NCI-H2029 treated with DMSO at 0.1 percent for 48 hours (cell line): ENCODE results near the gene PM20D2.

ENCODE experiments used
- DNase-seq: peaks from one replicate; lab custom pipeline; 2025; lab: John Stamatoyannopoulos, UW

Gene PM20D2

DNA sequence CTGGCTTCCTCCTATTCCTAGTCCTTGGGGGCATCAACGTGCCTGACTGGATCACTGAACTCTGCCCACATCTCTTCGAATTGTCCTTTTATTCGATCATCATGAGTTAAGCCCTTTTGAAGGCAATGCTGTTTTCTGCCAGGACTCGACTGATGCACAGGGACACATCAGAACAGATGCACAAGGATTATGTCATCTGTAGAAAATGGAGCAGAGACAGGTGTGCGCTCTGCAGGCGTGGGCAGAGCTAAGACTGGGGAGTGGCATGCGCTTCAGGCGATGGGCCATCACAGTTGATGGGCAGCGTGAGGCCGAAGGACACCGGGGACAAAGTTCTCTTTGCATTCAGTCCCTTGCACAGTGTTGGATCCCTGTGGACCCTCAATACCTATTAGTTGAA, 58.2 kb downstream of the PM20D2 start:
- no peak for DNase-seq

DNA sequence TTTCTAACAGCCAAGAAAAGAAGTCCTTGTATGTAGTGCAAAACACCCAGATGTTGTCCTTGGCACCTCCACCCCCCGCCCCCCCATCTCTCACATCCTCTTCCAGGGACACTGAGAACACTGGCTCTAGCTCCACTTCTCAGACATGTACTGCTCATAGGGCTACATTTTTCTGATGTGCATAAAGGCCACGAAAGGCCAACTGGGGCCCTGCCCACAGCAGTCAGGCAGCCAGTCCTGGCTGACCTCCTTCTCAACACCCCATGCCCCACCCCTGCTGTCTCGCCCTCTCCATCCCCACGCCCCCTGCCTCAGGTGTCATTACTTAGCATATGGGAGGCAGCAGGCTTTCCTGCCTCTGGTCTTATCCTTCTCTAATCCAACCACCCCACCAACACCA, 60.0 kb downstream of the PM20D2 start:
- no peak for DNase-seq

DNA sequence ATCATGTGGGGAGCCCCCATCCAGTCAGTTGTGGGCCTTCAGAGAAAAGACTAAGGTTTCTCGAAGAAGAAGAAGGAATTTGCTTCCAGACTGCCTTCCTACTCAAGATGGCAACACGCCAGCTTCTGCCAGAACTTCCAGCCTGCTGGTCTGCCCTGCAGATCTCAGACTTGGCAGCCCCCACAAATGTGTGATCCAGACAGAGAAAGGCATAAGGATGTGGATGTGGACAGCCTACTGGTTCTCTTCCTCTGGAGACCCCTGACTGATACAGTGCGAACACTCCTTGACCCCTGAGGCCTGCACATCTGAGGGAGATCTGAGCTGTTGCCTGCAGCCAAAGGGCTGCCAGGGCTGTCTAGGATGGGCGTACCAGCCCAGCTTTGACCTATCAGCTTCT, 62.7 kb downstream of the PM20D2 start:
- no peak for DNase-seq

DNA sequence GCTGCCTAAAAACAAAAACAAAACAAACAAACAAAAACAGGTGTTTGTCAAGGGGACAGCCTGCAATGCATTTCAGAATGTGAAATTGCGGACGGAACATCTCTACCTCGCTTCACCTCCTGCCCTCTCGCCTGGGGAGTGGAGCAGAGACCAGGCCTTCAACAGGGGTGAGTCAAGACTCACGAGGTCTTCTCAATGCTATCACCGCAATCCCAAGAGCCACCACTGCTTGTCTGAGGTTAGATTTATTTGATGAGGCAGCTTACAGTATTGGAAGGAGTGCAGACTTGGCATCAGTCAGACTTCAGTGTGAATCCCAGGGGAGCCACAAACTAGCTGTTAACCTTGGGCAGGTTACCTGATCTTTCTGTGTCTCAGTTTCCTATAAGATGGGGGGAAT, 63.6 kb downstream of the PM20D2 start:
- no peak for DNase-seq

DNA sequence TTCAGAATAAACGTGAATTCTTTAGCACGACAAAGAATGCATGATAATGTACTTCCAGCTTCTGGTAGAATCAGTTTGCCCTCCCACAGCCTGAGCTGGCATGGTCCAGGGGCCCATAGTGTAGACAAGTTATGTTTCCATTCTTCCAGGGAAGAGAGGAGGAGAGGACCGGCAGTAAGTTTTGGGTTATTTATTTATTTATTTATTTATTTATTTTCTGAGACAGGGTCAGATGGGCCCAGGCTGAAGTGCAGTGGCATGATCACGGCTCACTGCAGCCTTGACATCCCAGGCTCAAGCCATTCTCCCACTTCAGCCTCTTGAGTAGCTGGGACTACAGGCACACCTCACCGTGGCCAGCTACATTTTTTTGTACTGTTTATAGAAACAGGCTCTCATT, 66.6 kb downstream of the PM20D2 start:
- DNase-seq, result no peak

DNA sequence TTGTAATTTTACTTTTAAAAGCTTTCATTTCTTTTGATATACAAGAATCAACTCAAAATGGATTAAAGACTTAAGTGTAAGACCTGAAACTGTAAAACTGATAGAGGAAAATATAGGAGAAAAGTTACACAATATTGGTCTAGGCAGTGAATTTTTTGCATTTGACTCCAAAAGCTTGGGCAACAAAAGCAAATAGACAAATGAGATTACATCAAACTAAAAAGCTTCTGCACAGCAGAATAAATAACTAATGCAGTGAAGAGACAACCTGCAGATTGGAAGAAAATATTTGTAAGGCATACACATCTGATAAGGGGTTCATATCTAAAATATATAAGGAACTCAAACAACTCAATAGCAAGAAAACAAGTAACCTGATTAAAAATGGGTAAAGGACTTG, 68.3 kb downstream of the PM20D2 start:
- no peak for DNase-seq
